Common myeloid progenitor, CD34-positive (primary cell): Measurements from ENCODE around the gene USF2.
A peak's percentile ranks its signal among the peaks of the same experiment; 100 is the strongest.

Experiments used
- CTCF ChIA-PET: fragments of 350-600 bp; sonication (Branson Sonifier 250); formaldehyde crosslinking; loops from one replicate; lab custom pipeline; 2021; ENCODE audit warnings: antibody characterized with exemption; lab: Charles Lee
- POLR2A ChIA-PET: fragments of 350-600 bp; sonication (Branson Sonifier 250); formaldehyde crosslinking; loops from one replicate; lab custom pipeline; 2021; ENCODE audit warnings: antibody characterized with exemption; lab: Charles Lee
- DNase-seq, 3 donors: peaks; one replicate each; pipeline versions ENCODE4 v3.0.0 to v3.0.0-alpha.2; 2013
- H3K27ac ChIP-seq, 2 experiments: 1 replicate in 1 of 2; 2 replicates in 1 of 2; pipeline ENCODE4 v1.7.0; 2013; ENCODE audit warnings: inconsistent platforms in 2 of 2, low read length in 2 of 2, mild to moderate bottlenecking in 2 of 2, low read depth in 1 of 2, moderate library complexity in 1 of 2; ENCODE audit not compliant: severe bottlenecking in 2 of 2, insufficient read depth in 1 of 2, poor library complexity in 1 of 2
- H3K27me3 ChIP-seq, 5 experiments: replicated peaks in 2 of 5; 1 replicate in 3 of 5; 2 replicates in 2 of 5; pipeline versions ENCODE4 v1.6.1 to v1.7.0; 2013; ENCODE audit warnings: low read length in 4 of 5, mild to moderate bottlenecking in 2 of 5, moderate library complexity in 2 of 5, inconsistent platforms in 1 of 5; ENCODE audit not compliant: insufficient read depth in 5 of 5, control insufficient read depth in 4 of 5
- H3K36me3 ChIP-seq, 4 experiments: 1 replicate in 2 of 4; 2 replicates in 2 of 4; pipeline versions ENCODE4 v1.6.1 to v1.7.0; 2013; ENCODE audit warnings: low read length in 3 of 4, control low read depth in 1 of 4, mild to moderate bottlenecking in 1 of 4; ENCODE audit not compliant: control insufficient read depth in 4 of 4, insufficient read depth in 4 of 4
- H3K4me1 ChIP-seq, 4 experiments: 1 replicate in 3 of 4; 2 replicates in 1 of 4; pipeline versions ENCODE4 v1.6.1 to v1.7.1; 2013; ENCODE audit warnings: low read length in 3 of 4, mild to moderate bottlenecking in 3 of 4, control low read depth in 1 of 4, inconsistent platforms in 1 of 4, moderate library complexity in 1 of 4; ENCODE audit not compliant: control insufficient read depth in 4 of 4, insufficient read depth in 4 of 4; ENCODE audit errors: control extremely low read depth in 1 of 4
- H3K4me3 ChIP-seq, 7 experiments: 1 replicate in 4 of 7; 2 replicates in 3 of 7; pipeline versions ENCODE4 v1.5.1 to v1.7.0; 2013; ENCODE audit warnings: mild to moderate bottlenecking in 7 of 7, low read length in 6 of 7, moderate library complexity in 6 of 7, inconsistent platforms in 2 of 7, low read depth in 2 of 7, control low read depth in 1 of 7; ENCODE audit not compliant: insufficient read depth in 4 of 7, control insufficient read depth in 1 of 7; ENCODE audit errors: extremely low read depth in 1 of 7
- H3K9me3 ChIP-seq, 5 experiments: 1 replicate in 4 of 5; 2 replicates in 1 of 5; pipeline versions ENCODE4 v1.6.1 to v1.7.1; 2013; ENCODE audit warnings: low read length in 4 of 5, mild to moderate bottlenecking in 2 of 5, inconsistent platforms in 1 of 5, low read depth in 1 of 5, moderate library complexity in 1 of 5; ENCODE audit not compliant: control insufficient read depth in 4 of 5, insufficient read depth in 2 of 5; ENCODE audit errors: control extremely low read depth in 1 of 5
- WGBS: methylation state at CpG from one replicate; pipeline ENCODE4 v1.1.5; 2013; ENCODE audit not compliant: insufficient coverage; 5-methylcytosine and 5-hydroxymethylcytosine counted together

Gene USF2

GRCh38 chr19:35306473-35307246, 37.9 kb downstream of the USF2 start:
- CTCF ChIA-PET = interaction anchor here (0.6 to 2.2 kb wide), 9 partner anchors 10 to 162 kb away, joined by 3 to 6 read pairs (median 4); partner anchors contain the start of gene FFAR3

GRCh38 chr19:35307931-35308330, 39.2 kb downstream of the USF2 start:
- DNase-seq = no peak
- CTCF ChIA-PET = interaction anchor here (1.2 to 2.2 kb wide), 5 partner anchors 16 to 161 kb away, joined by 3 to 7 read pairs (median 5); partner anchors contain the start of gene FFAR3
- Histone ChIP-seq H3K27me3 (no peaks in the 10 kb centered on the region), H3K9me3 (no peaks in the 10 kb centered on the region), H3K4me3 (no peak overlapping the region), H3K4me1 (peaks cover 0 to 60% (median 24%) of the 10 kb centered on the region in 4 experiments), H3K36me3 (no peaks in the 10 kb centered on the region), H3K27ac (no peak overlapping the region)
- POLR2A ChIA-PET = no interaction called here
- WGBS = 96% methylated on average over 10 of the region's 10 CpGs

More at GRCh38 chr19:35306473-35307246, 37.9 kb downstream of the USF2 start:
- peaks cover 0 to 51% (median 23%) of the 10 kb centered on the region in 4 experiments for H3K4me1 ChIP-seq
- POLR2A ChIA-PET = no interaction called here
- H3K36me3 ChIP-seq = no peaks in the 10 kb centered on the region
- no peaks in the 10 kb centered on the region for H3K27me3 ChIP-seq
- DNase-seq = peak in 2 of 3 donors; percentile 52 to 55
- no peaks in the 10 kb centered on the region for H3K9me3 ChIP-seq
- no peak overlapping the region for H3K4me3 ChIP-seq
- H3K27ac ChIP-seq = peak overlapping the region in 1 of 2 experiments; percentile 25
- WGBS = 95% methylated on average over 20 of the region's 20 CpGs

- POLR2A ChIA-PET = no interaction called here
- CTCF ChIA-PET = interaction anchor here (1.1 to 1.7 kb wide), 3 partner anchors 25 to 160 kb away, joined by 3 to 7 read pairs (median 4); no protein-coding TSS in a partner anchor
- peaks cover 0 to 66% (median 32%) of the 10 kb centered on the region in 4 experiments for H3K4me1 ChIP-seq
- no peaks in the 10 kb centered on the region for H3K36me3 ChIP-seq
- H3K9me3 ChIP-seq = no peaks in the 10 kb centered on the region
- WGBS = 94% methylated on average over 6 of the region's 7 CpGs
- no peak for DNase-seq
- no peaks in the 10 kb centered on the region for H3K27me3 ChIP-seq
- H3K4me3 ChIP-seq = no peak overlapping the region
- H3K27ac ChIP-seq = no peak overlapping the region
Observed at GRCh38 chr19:35308910-35309309, 40.1 kb downstream of the USF2 start.

- POLR2A ChIA-PET = interaction anchor here (0.6 kb wide), 1 partner anchor 142 kb away, joined by 3 read pairs; no protein-coding TSS in a partner anchor
- peaks cover 0 to 66% (median 35%) of the 10 kb centered on the region in 4 experiments for H3K4me1 ChIP-seq
- no peaks in the 10 kb centered on the region for H3K27me3 ChIP-seq
- H3K27ac ChIP-seq = no peak overlapping the region
- CTCF ChIA-PET = interaction anchor here (1.1 kb wide), 2 partner anchors 24 to 42 kb away, joined by 3 to 4 read pairs; no protein-coding TSS in a partner anchor
- no peaks in the 10 kb centered on the region for H3K9me3 ChIP-seq
- H3K4me3 ChIP-seq = no peak overlapping the region
- DNase-seq = no peak
- H3K36me3 ChIP-seq = no peaks in the 10 kb centered on the region
- WGBS = 82% methylated on average over 45 of the region's 47 CpGs
Observed at GRCh38 chr19:35309481-35310279, 40.9 kb downstream of the USF2 start.

- Histone ChIP-seq H3K4me1 (peaks cover 0 to 61% (median 35%) of the 10 kb centered on the region in 4 experiments), H3K4me3 (no peak overlapping the region), H3K27ac (no peak overlapping the region), H3K36me3 (no peaks in the 10 kb centered on the region), H3K27me3 (no peaks in the 10 kb centered on the region), H3K9me3 (no peaks in the 10 kb centered on the region)
- peak in 2 of 3 donors; percentile 58 to 68 for DNase-seq
- ChIA-PET CTCF (no interaction called here), POLR2A (interaction anchor here (0.6 kb wide), 1 partner anchor 142 kb away, joined by 3 read pairs; no protein-coding TSS in a partner anchor)
- WGBS = 75% methylated on average over 10 of the region's 12 CpGs
Observed at GRCh38 chr19:35310331-35310730, 41.6 kb downstream of the USF2 start.

- ChIA-PET CTCF (interaction anchor here (0.6 to 1.0 kb wide), 3 partner anchors 17 to 37 kb away, joined by 3 to 4 read pairs (median 3); no protein-coding TSS in a partner anchor), POLR2A (no interaction called here)
- DNase-seq = no peak
- WGBS = 98% methylated on average over 8 of the region's 10 CpGs
- no peaks in the 10 kb centered on the region for H3K9me3 ChIP-seq
- H3K4me1 ChIP-seq = peaks cover 0 to 60% (median 32%) of the 10 kb centered on the region in 4 experiments
- H3K27me3 ChIP-seq = no peaks in the 10 kb centered on the region
- H3K36me3 ChIP-seq = no peaks in the 10 kb centered on the region
- no peak overlapping the region for H3K4me3 ChIP-seq
- H3K27ac ChIP-seq = no peak overlapping the region
Observed at GRCh38 chr19:35310811-35311465, 42.2 kb downstream of the USF2 start.
